Kidney capillary endothelial cell (primary cell): ENCODE measurements around the gene ARHGEF1.

Source experiments
- DNase-seq: peaks from one replicate; pipeline ENCODE4 v3.0.0-alpha.2; 2018; ENCODE audit warnings: low spot score

Gene ARHGEF1

DNA sequence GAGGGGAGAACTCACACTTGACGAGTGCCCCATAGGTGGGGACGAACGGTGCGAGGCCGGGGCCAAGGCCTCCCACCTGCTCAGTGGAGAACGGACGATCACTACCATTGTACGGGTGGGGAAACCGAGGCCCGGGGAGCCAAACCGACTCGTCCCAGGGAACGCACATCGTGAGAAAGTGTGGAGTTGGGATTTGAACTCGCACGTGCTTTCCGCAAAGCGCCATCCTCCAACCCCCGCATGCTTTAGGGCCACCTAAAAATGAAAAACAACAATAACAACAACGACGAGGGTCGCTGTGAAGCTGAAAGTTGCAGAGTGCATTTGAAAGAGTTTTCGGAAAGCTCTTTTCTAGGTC is 458 bp downstream of the ARHGEF1 start:
- no peak for DNase-seq

GRCh38 chr19:41883821-41884733 is 1.1 kb downstream of the ARHGEF1 start:
- DNase-seq, result peak; percentile 93

GRCh38 chr19:41886761-41887710 is 4.1 kb downstream of the ARHGEF1 start:
- no peak for DNase-seq

DNA sequence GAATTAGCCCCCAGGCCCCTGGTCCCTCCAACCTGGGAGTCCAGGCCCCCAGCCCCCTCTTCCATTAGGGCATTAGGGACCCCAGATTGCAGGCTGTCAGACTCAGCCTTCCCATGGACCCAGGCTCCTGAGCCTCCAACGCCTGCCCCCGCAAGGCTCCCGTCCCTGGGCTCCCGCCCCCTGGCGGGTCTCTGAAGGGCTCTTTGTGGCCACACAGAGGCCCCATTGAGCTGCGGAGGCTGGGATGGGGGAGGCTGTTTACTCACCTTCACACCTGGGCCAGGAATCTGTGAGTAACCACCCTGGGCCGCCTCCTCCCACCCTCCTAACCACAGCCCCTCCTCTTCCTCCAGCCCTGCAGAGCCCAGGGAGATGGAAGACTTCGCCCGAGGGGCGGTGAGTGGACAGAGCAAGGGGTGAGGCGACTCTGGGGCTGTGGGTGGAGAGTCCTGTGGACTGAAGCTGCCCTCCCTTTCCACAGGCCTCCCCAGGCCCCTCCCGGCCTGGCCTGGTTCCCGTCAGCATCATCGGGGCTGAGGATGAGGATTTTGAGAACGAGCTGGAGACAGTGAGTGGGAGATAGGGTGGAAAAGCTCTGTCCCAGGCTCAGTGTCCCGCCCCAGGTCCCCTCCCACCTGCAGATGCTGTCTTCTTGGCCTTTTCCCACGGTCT is 4.9 kb downstream of the ARHGEF1 start:
- no peak for DNase-seq

- no peak for DNase-seq
Measured at GRCh38 chr19:41888926-41889325, 5.9 kb downstream of the ARHGEF1 start.

- no peak for DNase-seq
Measured at GRCh38 chr19:41889896-41890295, 6.9 kb downstream of the ARHGEF1 start.

- DNase-seq, result no peak
Measured at GRCh38 chr19:41890936-41891335, 8.0 kb downstream of the ARHGEF1 start.

DNA sequence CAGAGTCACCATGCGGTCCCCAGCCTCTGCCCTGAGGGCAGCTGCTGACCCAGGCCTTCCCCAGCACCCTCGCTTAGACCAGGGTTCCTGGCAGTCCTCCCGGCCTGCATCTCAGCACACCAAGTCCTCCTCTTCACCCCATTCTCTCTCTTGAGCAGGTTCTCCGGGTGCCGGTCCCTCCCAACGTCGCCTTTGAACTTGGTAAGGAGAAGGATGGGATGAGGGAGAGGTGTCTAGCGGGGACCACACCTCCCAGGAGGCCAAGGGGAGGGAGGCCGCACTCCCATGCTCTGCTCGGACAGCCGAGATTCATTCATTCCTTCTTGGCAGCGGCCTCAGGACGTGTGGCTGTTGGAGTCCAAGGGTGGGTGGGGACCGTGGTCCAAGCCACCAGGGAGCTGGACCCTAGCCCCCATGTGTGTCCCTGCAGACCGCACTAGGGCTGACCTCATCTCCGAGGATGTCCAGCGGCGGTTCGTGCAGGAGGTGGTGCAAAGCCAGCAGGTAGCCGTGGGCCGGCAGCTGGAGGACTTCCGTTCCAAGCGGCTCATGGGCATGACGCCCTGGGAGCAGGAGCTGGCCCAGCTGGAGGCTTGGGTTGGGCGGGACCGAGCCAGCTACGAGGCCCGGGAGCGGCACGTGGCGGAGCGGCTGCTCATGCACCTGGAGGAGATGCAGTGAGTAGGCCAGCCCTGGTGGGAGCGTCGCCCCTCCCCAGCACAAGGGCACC is 9.4 kb downstream of the ARHGEF1 start:
- DNase-seq, result no peak

DNA sequence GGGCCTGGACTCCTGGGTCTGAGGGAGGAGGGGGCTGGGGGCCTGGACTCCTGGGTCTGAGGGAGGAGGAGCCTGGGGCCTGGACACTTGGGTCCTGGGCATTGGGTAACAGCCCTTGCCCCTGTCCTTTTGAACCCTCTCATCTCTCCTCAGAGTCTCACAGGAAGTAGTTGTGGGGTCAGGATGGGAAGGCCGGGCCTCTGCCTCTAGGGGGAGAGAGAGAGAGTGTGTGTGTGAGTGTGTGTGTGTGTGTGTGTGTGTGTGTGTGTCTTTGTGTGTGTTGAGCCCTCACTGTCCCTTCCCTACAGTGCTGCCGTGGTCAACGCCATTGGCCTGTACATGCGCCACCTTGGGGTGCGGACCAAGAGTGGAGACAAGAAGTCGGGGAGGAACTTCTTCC is 10.9 kb downstream of the ARHGEF1 start:
- peak; percentile 46 for DNase-seq

DNA sequence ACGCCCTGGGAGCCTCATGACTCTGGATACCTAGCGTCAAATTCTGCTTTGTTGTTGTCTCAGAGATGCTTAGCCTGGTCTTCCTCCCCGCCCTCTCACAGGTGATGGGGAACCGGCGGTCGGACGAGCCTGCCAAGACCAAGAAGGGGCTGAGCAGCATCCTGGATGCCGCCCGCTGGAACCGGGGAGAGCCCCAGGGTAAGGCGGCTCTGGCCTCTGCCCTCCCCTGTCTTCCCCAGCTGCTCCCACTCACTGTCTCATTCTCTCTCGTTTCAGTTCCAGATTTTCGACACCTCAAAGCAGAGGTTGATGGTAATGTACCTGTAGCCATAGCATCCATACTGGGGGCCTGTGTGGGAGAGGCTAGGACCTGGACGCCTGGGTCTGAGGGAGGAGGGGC is 11.4 kb downstream of the ARHGEF1 start:
- no peak for DNase-seq

GRCh38 chr19:41895745-41896580 is 13.0 kb downstream of the ARHGEF1 start:
- no peak for DNase-seq

DNA sequence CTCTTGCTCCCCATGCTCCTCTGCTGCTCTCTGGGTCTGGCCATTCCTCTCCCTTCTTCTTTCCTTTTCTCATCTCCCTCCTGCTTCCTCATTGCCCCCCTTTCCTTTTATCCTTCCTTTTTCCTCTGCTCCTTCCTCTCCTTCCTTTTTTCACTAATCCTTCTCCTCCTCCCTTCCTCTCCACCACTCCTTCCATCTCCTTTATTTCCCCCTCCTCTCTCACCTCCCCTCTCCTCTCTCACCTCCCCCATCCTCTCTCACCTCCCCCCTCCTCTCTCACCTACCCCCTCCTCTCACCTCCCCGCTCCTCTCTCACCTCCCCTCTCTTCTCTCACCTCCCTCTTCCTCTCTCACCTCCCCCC is 13.6 kb downstream of the ARHGEF1 start:
- no peak for DNase-seq

GRCh38 chr19:41897181-41897580 is 14.2 kb downstream of the ARHGEF1 start:
- no peak for DNase-seq

GRCh38 chr19:41897820-41898219 is 14.8 kb downstream of the ARHGEF1 start:
- DNase-seq, result no peak

DNA sequence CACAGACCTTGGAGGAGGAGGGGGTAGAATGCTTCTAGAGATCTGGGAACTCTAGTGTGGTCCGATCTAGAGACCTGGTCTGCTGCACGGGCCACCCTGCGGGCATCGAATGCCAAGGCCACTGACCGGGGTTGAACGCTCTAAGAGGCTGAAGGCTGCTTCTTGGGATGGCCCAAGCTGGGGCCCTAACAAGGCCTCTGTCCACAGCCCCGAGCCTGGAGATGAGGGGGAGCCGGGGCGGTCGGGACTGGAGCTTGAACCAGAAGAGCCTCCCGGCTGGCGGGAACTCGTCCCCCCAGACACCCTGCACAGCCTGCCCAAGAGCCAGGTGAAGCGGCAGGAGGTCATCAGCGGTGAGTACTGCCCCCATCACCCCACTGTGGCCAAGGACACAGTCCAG is 15.3 kb downstream of the ARHGEF1 start:
- no peak for DNase-seq

GRCh38 chr19:41901707-41902360 is 18.9 kb downstream of the ARHGEF1 start:
- DNase-seq, result no peak

GRCh38 chr19:41902594-41902993 is 19.6 kb downstream of the ARHGEF1 start:
- DNase-seq, result no peak

DNA sequence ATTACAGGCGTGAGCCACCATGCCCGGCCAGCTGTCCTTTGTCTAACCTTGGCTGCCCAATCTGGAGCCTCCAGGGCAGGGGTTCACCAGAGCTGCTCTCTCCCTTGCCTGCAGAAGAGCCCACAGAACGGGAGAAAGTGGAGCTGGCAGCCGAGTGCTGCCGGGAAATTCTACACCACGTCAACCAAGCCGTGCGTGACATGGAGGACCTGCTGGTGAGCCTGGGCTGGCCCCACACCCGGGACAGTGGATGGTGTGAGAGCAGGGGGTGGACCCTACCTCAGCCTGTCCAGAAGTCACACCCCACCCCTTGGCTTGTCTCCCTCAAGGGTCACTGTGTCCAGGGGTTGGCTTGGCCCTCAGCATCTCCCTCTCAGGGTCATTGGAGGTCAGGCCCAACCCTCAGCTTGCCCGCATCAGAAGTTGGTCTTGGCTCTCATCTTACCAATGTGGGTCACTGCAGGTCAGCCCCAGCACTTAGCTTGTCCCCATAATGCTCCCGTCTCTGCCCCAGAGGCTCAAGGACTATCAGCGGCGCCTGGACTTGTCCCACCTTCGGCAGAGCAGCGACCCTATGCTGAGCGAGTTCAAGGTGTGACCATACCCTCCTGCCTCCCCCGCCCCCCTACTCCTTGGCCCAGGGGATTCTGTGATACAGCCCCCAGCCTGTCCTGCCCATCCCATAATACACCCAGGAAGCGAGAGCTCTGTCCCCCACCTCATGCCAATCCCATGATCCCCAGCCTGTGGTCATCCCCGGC is 20.4 kb downstream of the ARHGEF1 start:
- no peak for DNase-seq

DNA sequence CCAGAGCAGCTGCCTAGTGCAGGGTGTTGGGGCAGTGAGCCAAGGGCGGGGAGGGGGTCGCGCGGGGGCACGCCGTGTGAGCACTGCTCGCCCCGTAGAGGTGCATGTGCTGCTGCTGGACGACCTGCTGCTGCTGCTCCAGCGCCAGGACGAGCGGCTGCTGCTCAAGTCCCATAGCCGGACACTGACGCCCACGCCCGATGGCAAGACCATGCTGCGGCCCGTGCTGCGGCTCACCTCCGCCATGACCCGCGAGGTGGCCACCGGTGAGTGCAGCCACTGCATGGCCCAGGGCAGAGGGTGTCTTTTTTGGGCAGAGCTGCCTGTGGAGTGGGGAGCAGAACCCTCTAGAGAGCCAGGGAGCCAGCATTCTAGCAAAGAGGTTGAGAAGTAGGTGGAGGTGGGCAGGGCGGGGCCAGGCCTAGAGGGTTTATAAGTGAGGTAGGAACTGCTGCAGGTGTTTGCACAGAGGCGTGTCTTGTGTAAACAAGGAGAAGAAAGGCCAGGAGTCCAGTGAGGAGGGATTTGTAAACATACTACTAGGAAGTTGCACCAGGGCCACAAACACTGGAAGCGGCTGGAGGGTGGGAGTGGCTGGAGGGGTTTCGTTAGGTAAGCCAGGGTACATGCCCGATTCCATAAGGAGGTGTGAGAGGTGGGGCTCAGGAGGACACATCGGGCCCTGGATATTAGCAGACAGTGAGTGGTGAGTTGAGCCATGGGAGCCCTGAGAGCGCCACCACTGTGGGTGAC is 21.3 kb downstream of the ARHGEF1 start:
- no peak for DNase-seq
